CD4-positive, alpha-beta T cell (primary cell): ENCODE measurements around the gene MT4. TPM values are rescaled to one million over a fixed set of nuclear protein-coding genes. Genes with fewer than 3 reads are reported as not detected.

Source experiments
- ATAC-seq: fragments of 200-7000 bp; cut with Tn5 transposase; one replicate; pipeline ENCODE4 v1.10.0; 2022; ENCODE audit warnings: mild to moderate bottlenecking; ENCODE audit not compliant: poor library complexity
- CTCF ChIA-PET: fragments of 350-600 bp; sonication (Branson Sonifier 250); formaldehyde crosslinking; loops from one replicate; lab custom pipeline; 2021; ENCODE audit warnings: antibody characterized with exemption, inconsistent platforms; lab: Charles Lee
- POLR2A ChIA-PET: fragments of 350-600 bp; sonication (Branson Sonifier 250); formaldehyde crosslinking; loops from one replicate; lab custom pipeline; 2021; ENCODE audit warnings: antibody characterized with exemption, inconsistent platforms; lab: Charles Lee
- DNase-seq, 14 experiments: peaks; one replicate each; pipeline ENCODE4 v3.0.0-alpha.2; 2013 to 2020; ENCODE audit warnings: mixed read lengths in 2 of 14
- H3K27ac ChIP-seq, 2 donors: one replicate each; pipeline versions ENCODE4 v1.5.1 to v1.7.0; 2013; ENCODE audit warnings: low read length in 2 of 2, low read depth in 1 of 2, mild to moderate bottlenecking in 1 of 2
- H3K27me3 ChIP-seq, 2 experiments: 1 replicate in 1 of 2; 2 replicates in 1 of 2; pipeline versions ENCODE4 v1.6.1 to v1.7.0; 2013; ENCODE audit warnings: low read length in 2 of 2, control low read depth in 1 of 2, mild to moderate bottlenecking in 1 of 2, moderate library complexity in 1 of 2; ENCODE audit not compliant: insufficient read depth in 2 of 2, control insufficient read depth in 1 of 2
- H3K36me3 ChIP-seq: one replicate; pipeline ENCODE4 v1.6.1; 2013; ENCODE audit warnings: low read length, control low read depth; ENCODE audit not compliant: insufficient read depth
- H3K4me1 ChIP-seq: one replicate; pipeline ENCODE4 v1.6.1; 2013; ENCODE audit warnings: low read length, control low read depth; ENCODE audit not compliant: insufficient read depth
- H3K4me3 ChIP-seq: one replicate; pipeline ENCODE4 v1.5.1; 2013; ENCODE audit warnings: mild to moderate bottlenecking, low read length, moderate library complexity
- H3K9me3 ChIP-seq, 2 experiments: 1 replicate in 1 of 2; 2 replicates in 1 of 2; pipeline versions ENCODE4 v1.6.1 to v1.7.0; 2013; ENCODE audit warnings: low read length in 2 of 2, mild to moderate bottlenecking in 2 of 2, control low read depth in 1 of 2, moderate library complexity in 1 of 2; ENCODE audit not compliant: control insufficient read depth in 1 of 2, insufficient read depth in 1 of 2
- H3K27ac Mint-ChIP-seq: one replicate; pipeline ENCODE4 v1.8.0; 2020; ENCODE audit warnings: mixed read lengths
- H3K27me3 Mint-ChIP-seq: one replicate; pipeline ENCODE4 v1.8.0; 2021; ENCODE audit warnings: mixed read lengths
- H3K36me3 Mint-ChIP-seq: one replicate; pipeline ENCODE4 v1.8.0; 2021; ENCODE audit warnings: low read depth, mixed read lengths
- H3K4me1 Mint-ChIP-seq: one replicate; pipeline ENCODE4 v1.8.0; 2021; ENCODE audit warnings: low read depth, mixed read lengths
- H3K4me3 Mint-ChIP-seq: one replicate; pipeline ENCODE4 v1.8.0; 2020; ENCODE audit warnings: mild to moderate bottlenecking, mixed read lengths
- H3K9me3 Mint-ChIP-seq: one replicate; pipeline ENCODE4 v1.8.0; 2020; ENCODE audit warnings: mixed read lengths
- CTCF ChIP-seq: fragments of 200-600 bp; IDR thresholded peaks from one replicate; pipeline ENCODE4 v1.8.0; 2022; ENCODE audit warnings: antibody characterized with exemption, mild to moderate bottlenecking
- intact Hi-C, 2 experiments: fragments of 100-400 bp; cut with DNase I in 1 of 2; cut with micrococcal nuclease in 1 of 2; formaldehyde crosslinking; loops; one replicate each; pipeline versions ENCODE4 v1.15.1 to v1.9.0; 2023 to 2025; cut with DNase I, micrococcal nuclease
- total RNA-seq, 174 experiments: library from RNA in 2 of 174; stranded (reverse) in 2 of 174; gene quantifications; one replicate each; pipeline ENCODE4 v1.2.3 and lab custom pipeline; 2021 to 2026

The MT4 gene
- total RNA-seq, 2 experiments from 2014 or later: not detected

DNA sequence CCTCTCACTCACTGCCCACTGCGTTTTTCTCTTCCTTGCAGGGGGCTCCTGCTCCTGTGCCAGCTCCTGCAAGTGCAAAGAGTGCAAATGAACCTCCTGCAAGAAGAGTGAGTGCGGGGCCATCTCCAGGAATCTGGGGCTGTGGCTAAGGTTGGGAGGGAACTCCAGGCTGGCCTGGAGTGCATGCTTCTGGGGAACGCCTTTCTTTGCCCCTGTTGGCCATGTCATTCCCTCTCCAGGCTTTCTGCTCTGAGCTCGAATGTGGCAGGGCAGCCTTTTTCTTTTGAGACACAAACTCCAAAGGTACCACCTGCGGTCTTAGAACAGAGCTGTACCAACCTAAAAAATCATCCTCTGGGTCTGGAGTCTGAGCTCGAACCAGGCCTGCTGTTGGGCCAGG is 53.3 kb downstream of the MT4 start:
- CTCF ChIA-PET: interaction anchor here (1.2 kb wide), 1 partner anchor 18 kb away, joined by 3 read pairs; no protein-coding TSS in a partner anchor
- H3K4me3 Mint-ChIP-seq: no peak overlapping the region
- Histone ChIP-seq H3K27me3 (peaks cover 7 to 8% of the 10 kb centered on the region in 2 experiments), H3K4me1 (peaks cover 14% of the 10 kb centered on the region), H3K27ac (no peak overlapping the region), H3K9me3 (no peaks in the 10 kb centered on the region), H3K4me3 (no peak overlapping the region), H3K36me3 (no peaks in the 10 kb centered on the region)
- no peak for TF ChIP-seq CTCF
- intact Hi-C loops: no loop called here
- DNase-seq (no peak), ATAC-seq (no peak)
- POLR2A ChIA-PET: interaction anchor here (1.4 kb wide), 1 partner anchor 10 kb away, joined by 7 read pairs; the partner anchor contains the start of gene MT2A
- no peaks in the 10 kb centered on the region for H3K36me3 Mint-ChIP-seq
- H3K27ac Mint-ChIP-seq: no peak overlapping the region
- peaks cover 5% of the 10 kb centered on the region for H3K4me1 Mint-ChIP-seq
- no peaks in the 10 kb centered on the region for H3K9me3 Mint-ChIP-seq
- peaks cover 13% of the 10 kb centered on the region for H3K27me3 Mint-ChIP-seq

Other genes starting within 250 kb of the MT4 start
- 10 to 100 TPM; 79.2 to 83.8 TPM for gene AMFR, start 139.5 kb upstream of the MT4 start, total RNA-seq
- 10 to 100 TPM; 89.6 to 96.6 TPM for gene NUDT21, start 113.7 kb upstream of the MT4 start, total RNA-seq
- gene OGFOD1, start 113.5 kb upstream of the MT4 start, total RNA-seq: 10 to 100 TPM; 14.6 to 14.8 TPM
- 10 to 100 TPM; 69.6 to 72.8 TPM for gene BBS2, start 45.0 kb upstream of the MT4 start, total RNA-seq
- under 1 TPM in 1 of 2 experiments, not detected in 1; 0.50 TPM for gene MT3, start 24.5 kb downstream of the MT4 start, total RNA-seq
- gene MT2A, start 43.5 kb downstream of the MT4 start, total RNA-seq: 10 to 100 TPM; 47.1 to 50.8 TPM
- 1 to 10 TPM; 2.5 to 2.9 TPM for gene MT1E, start 60.7 kb downstream of the MT4 start, total RNA-seq
- not detected for gene MT1M, start 67.6 kb downstream of the MT4 start, total RNA-seq
- not detected for gene MT1A, start 73.6 kb downstream of the MT4 start, total RNA-seq
- not detected for gene MT1B, start 86.8 kb downstream of the MT4 start, total RNA-seq
- gene MT1F, start 92.9 kb downstream of the MT4 start, total RNA-seq: 1 to 10 TPM; 2.3 to 2.7 TPM
- gene MT1G, start 103.0 kb downstream of the MT4 start, total RNA-seq: not detected
- gene MT1H, start 104.7 kb downstream of the MT4 start, total RNA-seq: not detected
- 10 to 100 TPM; 10.9 to 14.1 TPM for gene MT1X, start 117.4 kb downstream of the MT4 start, total RNA-seq
- gene NUP93, start 165.1 kb downstream of the MT4 start, total RNA-seq: 10 to 100 TPM; 45.6 to 47.2 TPM